Measurements from ENCODE around the gene LMAN2.
"Not testable (repeated sequence)": the region's sequence is repeated elsewhere in the genome, so short reads cannot be mapped to it uniquely, and the experiment has no call there.

Gene LMAN2

DNA sequence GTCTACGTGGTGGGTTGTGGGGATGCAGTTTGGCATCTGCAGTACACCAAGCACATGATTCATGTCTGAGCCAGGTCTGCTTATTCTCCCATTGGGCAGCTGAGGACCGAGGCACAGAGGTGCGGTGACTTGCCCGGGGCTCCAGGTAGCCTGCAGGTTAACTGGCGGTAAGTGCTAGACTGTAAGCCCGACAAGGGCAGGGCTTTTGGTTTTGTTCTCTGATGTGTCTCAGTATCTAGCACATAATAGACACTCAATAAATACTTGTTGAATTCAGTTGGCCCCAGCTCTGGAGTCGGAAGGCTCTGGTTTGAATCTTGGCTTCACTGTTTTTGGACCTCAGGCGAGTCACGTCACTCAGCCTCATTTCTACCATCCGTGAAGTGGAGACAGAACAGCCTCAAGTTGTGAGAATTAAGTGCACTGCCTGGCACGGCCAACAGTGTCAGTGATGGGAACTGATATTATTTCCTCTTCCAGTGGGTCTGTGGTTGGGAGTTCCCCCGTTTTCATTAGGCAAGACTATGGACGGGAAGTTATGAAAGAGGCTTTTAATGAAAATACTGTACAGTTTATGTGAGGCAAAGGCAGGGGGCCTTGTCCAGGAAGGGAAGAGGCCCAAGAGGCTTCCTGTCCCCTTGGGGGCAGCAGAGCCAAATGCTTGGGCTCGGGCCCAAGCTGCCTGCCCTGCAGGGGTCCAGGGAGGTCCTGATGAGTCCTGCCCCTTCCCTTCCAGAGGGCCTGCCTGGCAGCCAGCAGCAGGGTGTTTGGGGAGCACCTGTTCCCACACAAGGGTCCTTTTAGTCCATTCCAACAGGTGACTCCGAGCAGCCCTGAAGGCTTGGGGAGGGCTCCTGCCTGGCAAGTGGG lies 44.6 kb downstream of the LMAN2 start:
- no peak for DNase-seq (ENCODE audit: low spot score)

DNA sequence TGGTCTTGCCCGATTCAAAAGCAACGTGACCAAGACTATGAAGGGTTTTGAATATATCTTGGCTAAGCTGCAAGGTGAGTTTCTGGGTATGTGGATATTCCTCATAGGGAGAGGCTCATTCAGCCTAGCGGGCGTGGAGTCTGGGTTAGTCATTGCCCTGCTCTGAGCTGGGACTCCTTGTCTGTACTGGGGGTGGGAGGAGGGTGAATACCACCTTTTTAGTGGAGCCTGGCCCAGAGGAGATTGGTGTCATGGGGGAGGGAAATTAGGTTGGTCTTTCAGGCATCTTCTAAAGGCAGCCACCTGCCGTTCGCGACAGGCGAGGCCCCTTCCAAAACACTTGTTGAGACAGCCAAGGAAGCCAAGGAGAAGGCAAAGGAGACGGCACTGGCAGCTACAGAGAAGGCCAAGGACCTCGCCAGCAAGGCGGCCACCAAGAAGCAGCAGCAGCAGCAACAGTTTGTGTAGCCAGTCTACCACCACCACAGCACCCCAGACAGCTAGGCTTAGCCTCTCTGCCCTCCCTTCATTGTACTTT lies 45.3 kb downstream of the LMAN2 start:
- not testable (repeated sequence) for DNase-seq (ENCODE audit: low spot score)

DNA sequence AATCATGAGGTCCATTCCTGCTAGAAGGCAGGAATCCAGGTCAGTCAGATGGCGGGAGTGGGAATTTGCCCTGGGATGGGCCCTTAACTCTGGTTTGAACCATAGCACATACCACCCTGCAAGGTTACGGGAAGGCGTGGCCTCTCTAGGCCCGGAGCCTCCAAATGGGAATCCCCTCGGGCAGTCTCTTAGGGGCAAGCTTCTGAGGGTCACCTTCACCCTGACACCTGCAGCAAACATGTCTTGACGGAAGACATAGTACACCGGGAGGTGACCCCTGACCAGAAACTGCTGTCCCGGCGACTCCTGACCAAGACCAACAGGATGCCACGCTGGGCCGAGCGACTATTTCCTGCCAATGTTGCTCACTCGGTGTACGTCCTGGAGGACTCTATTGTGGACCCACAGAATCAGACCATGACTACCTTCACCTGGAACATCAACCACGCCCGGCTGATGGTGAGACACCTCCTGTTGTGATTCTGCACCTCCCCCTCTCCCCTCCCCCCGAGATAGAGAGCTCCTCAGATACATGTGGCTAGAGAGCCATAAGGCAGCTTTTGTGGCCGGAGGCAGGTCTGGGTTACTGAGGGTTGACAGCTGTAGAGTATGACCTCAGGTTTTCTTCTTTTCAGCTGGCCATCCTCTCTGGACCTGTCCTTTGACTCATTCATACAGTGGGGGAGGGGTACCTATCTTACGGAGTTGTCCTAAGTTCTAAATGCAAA lies 46.9 kb downstream of the LMAN2 start:
- DNase-seq (ENCODE audit: low spot score) = peak; percentile 47

DNA sequence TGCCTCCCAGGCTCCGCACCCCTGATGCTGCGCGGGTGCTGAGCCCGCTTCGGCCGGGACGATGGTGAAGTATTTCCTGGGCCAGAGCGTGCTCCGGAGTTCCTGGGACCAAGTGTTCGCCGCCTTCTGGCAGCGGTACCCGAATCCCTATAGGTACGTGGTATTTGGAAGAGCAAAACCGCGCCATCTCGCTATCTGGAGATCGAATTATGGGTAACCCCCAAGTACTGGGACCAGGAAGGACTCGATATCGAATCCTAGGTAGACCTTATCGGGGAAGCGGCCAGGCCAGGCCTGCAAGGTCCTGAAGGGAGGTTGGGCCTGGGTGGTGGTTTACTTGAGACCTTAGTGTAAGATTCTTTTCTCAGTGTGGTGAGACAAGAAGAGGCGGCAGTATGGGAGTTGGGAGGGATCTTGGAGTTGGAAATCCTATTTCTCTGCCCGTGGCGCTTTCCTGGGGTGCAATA lies 47.5 kb downstream of the LMAN2 start:
- no peak for DNase-seq (ENCODE audit: low spot score)

DNA sequence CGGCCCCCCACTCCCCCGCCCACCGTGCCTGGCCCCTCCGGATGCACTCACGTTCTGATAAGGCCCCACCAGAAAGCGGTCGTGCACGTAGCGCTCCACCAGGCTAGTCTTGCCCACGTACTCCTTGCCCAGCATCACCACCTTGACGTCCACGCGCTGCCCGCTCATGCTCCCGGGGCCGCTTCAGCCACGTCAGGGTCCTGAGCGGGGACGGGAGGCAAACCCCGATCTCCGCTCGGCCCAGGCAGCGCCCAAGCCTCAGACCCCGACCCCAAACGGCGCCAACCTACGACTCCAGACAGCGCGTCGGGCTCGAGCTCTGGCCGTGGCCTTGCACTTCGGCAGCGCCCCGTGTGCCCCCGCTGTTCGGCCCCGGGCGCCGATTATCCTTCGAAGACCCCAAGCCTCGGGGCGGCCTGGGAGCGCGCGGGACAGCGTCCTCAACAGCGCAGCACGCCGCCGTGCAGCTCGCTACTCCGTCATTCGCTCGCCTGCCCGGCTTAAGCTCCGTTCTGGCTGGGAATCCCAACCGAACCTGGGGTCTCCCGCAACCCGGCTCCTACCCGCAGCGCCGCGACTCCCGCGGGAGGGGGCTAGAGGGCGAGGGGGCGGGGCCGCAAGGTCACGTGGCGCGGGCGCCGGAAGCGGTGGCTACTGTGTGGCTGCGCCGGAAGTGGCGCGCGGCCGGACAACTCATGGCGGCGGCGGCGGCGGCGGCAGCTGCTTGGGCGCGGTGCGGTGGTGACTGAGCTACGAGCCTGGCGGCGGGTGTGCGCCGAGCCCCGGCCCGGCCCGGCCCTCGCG lies 48.1 kb downstream of the LMAN2 start, which contains the start of the genes PRELID1 and RAB24:
Gene PRELID1 (plus strand): TSS at position 679 of the 804 bp plus-strand sequence. CDS start 187 bp downstream, outside the sequence.
Gene RAB24 (minus strand): TSS at position 599 of the 804 bp plus-strand sequence. CDS start 431 bp downstream, at position 168.
- DNase-seq (ENCODE audit: low spot score) = peak; percentile 82

DNA sequence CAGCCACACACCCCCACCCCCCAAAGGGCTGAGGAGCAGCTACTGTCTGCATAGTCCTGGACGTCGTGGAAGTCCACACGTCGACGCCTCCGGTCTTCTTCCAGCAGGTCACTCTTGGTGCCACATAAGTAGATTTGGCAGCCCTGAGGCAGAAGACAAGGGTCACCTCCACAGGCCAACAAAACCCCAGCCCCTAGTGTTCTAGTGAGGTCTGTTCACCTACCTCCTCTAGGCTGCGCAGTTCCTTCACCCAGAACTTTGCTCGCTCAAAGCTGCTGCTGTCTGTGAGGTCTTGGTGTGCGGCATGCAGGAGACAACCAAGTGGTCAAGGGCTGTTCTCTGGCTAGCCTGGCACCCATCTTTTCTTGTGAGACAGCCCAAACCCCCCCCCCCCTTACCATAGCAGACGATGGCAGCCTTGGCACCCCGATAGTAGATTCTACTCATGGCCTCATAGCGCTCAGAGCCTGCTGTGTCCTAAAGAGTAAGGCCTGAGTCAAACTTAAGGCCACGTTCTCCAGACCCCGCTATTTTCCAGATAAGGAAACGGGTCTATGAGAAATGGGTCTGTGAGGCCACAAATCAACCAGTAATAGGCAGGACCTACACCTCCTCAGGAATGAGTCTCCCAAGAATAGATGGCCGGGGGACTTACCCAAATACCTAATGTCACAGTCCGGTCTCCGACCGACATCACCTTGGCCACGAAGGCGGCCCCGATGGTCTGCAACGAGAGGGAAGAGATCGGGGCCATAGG lies 48.9 kb downstream of the LMAN2 start:
- no peak for DNase-seq (ENCODE audit: low spot score)

DNA sequence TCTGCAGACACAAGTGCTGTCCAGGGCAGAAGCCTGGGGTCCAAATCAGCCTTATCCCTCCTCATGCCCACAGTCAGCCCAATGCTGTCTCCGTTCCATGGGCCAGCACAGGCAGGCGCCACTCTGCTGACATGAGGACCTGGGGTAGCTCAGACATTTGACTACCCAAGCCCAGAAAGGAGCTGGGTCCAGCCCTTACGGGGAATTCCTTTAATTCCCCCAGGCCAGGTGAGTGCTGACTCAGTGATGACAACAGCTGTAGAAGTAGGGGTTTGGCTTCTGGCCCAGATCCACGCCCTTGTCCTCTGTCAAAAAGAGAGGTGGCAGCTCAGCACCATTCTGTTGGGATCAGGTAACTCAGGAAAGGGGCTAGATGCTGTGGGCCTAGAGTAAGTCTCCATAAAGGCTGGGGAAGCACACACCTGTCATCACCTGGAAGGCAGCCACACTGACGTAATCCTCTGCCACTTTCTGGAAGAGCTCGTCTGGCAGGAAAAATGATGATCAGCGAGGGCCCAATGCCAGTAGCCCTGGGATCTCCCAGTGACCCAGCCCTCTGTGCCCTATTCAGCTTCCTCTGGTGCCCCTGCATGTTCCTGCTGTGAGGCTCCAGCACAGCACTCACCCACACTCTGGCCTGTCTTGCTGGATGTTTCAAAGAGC lies 49.8 kb downstream of the LMAN2 start:
- peak; percentile 64 for DNase-seq (ENCODE audit: low spot score)

DNA sequence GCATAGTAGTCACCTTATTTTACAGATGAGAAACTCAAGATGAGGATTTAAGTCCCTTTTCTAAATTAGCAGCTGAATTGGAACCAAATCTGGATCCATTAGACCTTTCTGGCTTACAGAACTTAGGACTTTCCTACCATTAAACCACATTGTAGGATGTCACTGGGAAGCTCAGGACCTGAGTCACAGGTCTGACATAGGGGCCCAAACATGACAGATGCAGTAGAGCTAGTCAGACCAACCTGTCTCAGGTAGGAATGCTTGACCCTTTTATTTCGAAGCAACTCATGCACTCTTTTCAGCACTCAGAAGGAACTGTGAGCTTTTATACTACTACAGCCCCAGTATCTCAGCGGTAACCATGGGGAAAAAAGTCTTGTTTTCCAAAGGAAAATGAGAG lies 50.5 kb downstream of the LMAN2 start:
- no peak for DNase-seq (ENCODE audit: low spot score)

DNA sequence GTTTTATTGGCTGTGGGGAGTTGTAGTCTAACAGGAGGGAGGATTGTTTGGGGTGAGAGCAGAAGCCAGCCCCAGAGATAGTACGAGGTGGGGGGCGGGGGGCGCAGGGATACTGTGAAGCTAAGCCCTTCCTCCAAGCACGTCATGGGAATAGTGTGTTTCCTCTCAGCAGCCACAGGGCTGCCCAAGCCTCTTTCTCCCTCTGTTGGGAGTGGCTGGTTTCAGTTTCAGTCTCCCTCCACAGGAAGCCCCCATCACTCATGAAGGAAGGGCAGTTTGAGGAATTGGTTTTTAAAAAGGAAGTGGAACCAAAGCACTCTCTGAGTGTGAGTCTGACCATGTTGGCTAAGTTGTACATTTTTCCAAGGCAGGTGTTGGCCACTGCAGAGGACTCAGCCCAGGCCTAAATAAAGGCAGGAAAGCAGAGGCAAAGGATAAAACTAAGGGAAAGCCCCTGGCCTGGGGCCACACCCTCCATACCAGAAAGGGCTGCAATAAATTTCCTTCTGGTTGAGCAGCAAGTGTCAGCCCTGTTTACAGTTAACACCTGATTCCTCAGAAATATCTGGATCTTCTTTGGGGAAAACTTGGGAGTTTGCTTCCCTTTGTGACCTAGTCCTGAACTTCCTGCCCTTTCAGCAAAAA lies 51.1 kb downstream of the LMAN2 start:
- peak; percentile 35 for DNase-seq (ENCODE audit: low spot score)

DNA sequence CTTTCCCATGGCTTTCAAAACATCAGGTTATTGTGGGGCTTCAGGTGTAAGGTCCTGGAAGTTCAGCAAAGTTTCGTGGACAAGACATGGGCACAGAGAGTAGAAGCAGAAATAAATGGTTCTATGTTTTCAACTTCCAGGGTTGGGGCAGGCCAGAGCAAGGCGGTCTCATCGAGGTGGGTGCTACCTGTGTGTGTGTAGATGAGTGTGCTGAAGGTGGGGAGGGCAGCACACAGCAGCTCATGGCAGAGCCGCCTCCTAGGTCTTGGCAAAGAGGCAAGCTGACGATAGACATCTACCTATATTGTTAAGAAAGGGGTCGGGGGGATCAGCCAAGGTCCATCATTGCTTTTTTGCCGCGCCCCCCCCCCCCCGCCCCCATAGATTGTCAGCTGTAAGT lies 51.8 kb downstream of the LMAN2 start:
- DNase-seq (ENCODE audit: low spot score) = no peak

DNA sequence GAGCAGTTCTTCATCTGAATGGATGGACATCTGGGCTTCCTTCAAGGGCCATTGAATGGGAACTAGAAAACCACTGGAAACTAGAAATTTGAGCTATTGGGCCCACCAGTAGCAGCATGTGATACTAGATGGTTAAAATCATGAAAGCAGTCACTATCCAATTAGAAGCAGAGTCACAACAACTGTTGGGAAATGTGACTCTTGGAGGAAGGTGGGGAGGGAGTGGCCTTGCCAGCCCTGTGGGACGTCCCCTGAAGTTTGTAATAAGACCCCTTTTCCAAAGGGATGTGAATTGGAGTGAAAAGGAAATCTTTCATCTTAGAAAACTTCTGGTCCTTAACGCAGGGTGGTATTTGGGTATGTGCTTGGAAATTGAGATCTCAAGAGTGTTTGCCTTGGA lies 53.5 kb downstream of the LMAN2 start:
- DNase-seq (ENCODE audit: low spot score) = no peak

DNA sequence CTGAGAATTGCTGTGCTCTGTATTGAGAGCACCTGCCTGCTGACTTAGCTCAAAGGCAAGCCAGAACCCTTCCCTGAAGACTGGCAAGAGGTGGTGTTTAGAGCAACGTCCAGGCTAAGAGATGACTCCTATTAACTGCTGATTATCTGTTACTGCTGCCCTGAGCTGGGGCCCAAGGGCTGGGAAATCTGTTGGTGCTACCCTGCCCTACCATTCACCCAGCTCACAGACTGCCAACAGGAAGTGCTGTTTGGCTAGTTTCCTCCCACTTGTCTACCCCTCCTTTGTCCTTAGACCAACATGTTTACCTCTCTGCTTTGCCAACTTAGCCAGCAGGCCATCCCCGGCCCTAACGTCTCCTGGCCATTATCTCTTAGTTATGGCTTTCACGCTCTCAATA lies 54.9 kb downstream of the LMAN2 start:
- DNase-seq (ENCODE audit: low spot score) = no peak

DNA sequence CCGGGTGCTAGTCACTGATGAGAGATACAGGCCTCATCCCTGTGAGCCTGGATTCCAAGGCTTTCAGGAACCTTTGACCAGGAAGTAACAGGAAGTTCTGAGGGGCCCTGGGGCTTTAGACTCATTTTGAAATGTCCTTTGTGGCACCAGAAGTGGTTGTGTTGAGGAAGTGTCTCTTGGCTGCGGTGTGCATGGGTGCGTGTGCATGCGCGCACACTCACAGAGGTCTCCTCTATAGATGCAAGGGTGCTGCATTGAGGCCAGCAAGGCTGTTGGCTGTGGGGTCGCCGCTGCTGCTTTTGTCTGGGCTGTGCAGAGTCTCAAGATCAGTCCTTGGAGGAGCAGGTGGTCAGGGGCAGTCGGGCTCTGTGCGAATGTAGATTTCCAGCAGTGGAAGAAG lies 55.5 kb downstream of the LMAN2 start:
- DNase-seq (ENCODE audit: low spot score) = no peak

DNA sequence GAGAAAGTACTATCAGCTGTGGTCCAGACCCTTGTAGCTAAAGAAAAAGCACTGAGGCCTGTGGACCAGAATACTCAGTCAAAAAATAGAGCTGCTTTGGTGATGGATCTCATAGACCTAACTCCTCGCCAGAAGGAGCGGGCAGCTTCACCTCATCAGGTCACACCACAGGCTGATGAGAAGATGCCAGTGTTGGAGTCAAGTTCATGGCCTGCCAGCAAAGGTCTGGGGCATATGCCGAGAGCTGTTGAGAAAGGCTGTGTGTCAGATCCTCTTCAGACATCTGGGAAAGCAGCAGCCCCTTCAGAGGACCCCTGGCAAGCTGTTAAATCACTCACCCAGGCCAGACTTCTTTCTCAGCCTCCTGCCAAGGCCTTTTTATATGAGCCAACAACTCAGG lies 56.8 kb downstream of the LMAN2 start:
- DNase-seq (ENCODE audit: low spot score) = no peak

DNA sequence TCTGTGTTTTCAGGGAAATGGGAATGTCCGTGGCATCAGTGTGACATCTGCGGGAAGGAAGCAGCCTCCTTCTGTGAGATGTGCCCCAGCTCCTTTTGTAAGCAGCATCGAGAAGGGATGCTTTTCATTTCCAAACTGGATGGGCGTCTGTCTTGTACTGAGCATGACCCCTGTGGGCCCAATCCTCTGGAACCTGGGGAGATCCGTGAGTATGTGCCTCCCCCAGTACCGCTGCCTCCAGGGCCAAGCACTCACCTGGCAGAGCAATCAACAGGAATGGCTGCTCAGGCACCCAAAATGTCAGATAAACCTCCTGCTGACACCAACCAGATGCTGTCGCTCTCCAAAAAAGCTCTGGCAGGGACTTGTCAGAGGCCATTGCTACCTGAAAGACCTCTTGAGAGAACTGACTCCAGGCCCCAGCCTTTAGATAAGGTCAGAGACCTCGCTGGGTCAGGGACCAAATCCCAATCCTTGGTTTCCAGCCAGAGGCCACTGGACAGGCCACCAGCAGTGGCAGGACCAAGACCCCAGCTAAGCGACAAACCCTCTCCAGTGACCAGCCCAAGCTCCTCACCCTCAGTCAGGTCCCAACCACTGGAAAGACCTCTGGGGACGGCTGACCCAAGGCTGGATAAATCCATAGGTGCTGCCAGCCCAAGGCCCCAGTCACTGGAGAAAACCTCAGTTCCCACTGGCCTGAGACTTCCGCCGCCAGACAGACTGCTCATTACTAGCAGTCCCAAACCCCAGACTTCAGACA lies 57.5 kb downstream of the LMAN2 start:
- no peak for DNase-seq (ENCODE audit: low spot score)

DNA sequence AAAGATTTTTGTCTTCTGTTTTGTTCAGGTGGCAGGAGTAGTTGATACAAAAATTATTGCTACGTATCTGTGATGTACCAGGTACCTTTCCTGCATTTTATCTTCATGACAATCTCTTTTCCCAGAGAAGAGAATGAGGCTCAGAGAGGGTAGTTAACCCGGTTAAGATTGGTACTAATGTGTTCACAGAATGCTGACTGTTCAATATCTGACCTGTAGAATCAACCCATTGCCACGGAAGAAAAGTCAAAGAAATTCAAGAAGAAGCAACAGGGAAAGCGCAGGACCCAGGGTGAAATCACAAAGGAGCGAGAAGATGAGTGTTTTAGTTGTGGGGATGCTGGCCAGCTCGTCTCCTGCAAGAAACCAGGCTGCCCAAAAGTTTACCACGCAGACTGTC lies 59.7 kb downstream of the LMAN2 start:
- DNase-seq (ENCODE audit: low spot score) = no peak

DNA sequence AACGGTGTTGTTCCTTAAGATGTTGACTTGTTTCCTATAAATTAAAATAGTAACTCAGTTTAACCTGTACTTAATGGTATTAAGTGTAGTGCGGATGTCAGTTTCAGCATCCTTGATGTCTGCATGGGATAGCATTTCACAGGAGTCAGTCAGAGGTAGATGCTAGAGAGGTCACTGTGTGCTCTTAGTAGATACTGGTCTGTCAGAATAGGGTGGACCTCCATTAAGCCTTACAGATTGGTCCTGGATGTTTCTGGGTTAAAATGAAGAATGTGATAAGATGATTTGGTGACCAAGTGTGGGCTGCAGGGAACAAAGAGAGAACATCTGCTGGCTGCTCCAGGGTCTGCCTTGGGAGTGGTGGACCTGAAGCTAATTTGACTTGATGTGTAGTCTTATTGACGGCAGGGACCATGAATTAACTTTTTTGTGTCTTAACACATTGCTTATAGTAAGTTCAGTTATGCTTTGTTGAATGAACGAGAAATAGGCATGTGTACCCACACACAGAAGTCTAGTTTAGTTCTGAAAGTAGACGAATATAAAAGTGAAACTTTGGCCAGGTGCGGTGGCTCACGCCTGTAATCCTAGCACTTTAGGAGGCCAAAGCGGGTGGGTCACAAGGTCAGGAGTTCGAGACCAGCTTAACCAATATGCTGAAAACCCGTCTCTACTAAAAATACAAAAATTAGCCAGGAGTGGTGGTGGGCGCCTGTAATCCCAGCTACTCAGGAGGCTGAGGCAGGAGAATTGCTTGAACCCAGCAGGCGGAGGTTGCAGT lies 60.5 kb downstream of the LMAN2 start:
- no peak for DNase-seq (ENCODE audit: low spot score)

DNA sequence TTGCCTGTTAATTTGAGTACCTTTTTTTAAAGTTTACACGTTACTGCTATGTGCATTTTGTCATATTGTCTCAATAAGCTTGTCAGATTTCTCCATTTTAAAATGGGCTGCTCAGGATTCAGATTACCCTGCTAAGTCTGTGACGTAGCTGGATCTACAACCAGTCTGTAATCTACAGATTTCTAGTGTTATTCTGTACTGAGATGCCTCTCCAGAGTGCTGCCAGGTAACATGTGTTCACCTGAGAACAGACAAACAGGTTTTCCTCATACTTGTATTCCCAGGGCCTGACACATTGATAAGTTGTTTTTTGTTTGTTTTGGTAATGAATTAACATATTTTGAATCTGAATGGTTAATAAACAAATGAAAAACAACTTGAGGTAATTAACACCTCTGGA lies 63.3 kb downstream of the LMAN2 start:
- DNase-seq (ENCODE audit: low spot score) = no peak

Data from SW480 (cell line).